AG04450 (cell line): ENCODE results near the gene S100B. TPM values are rescaled to one million over a fixed set of nuclear protein-coding genes. Genes with fewer than 3 reads are reported as not detected.

ENCODE experiments used
- CTCF ChIA-PET: fragments of 300-600, 350-600 bp; formaldehyde crosslinking; extraction: SDS; loops from one replicate; lab custom pipeline; 2022; ENCODE audit warnings: antibody characterized with exemption, inconsistent platforms; lab: Charles Lee
- POLR2A ChIA-PET: fragments of 350-600 bp; formaldehyde crosslinking; extraction: SDS; loops from one replicate; lab custom pipeline; 2021; ENCODE audit warnings: antibody characterized with exemption, inconsistent platforms; lab: Yijun Ruan, JAX
- DNase-seq: peaks from one replicate; pipeline ENCODE4 v3.0.0-alpha.2; 2011; ENCODE audit warnings: low read depth, low spot score
- H3K27ac ChIP-seq: one replicate; pipeline ENCODE4 v1.5.1; 2012; ENCODE audit warnings: low read depth, low read length, control low read depth
- H3K27me3 ChIP-seq: one replicate; pipeline ENCODE4 v1.6.0; 2012; ENCODE audit warnings: low read length; ENCODE audit not compliant: control insufficient read depth, insufficient read depth
- H3K4me3 ChIP-seq: 2 replicates; pipeline ENCODE4 v1.5.1; 2011; ENCODE audit warnings: mild to moderate bottlenecking, low read depth, low read length, control low read depth
- H3K9me3 ChIP-seq: 2 replicates; pipeline ENCODE4 v1.5.1; 2012; ENCODE audit warnings: low read length; ENCODE audit not compliant: control insufficient read depth, insufficient read depth
- CTCF ChIP-seq: IDR thresholded peaks from 2 replicates; pipeline ENCODE4 v1.5.1; 2011; ENCODE audit warnings: low read depth, low read length, control low read depth, inconsistent platforms
- polyA minus RNA-seq: library from RNA; depleted of rRNA, polyadenylated mRNA; stranded (reverse); fragments of >200 nt; gene quantifications from 2 replicates; pipeline ENCODE4 v1.2.3, GENCODE V29; 2011; rRNA and poly(A)+ RNA removed
- polyA plus RNA-seq: library from polyadenylated mRNA; depleted of rRNA; stranded (reverse); fragments of >200 nt; gene quantifications from 2 replicates; pipeline ENCODE4 v1.2.3, GENCODE V29; 2011; rRNA removed

Gene S100B
- polyA plus RNA-seq (not detected in 2 replicates), polyA minus RNA-seq (not detected in 2 replicates)

GRCh38 chr21:46604975-46605766, at the start of gene S100B:
Gene S100B (minus strand): TSS chr21:46605082. CDS start chr21:46602415, 2,667 bp downstream.
- CTCF ChIA-PET, result no interaction called here
- DNase-seq, result no peak
- no peak for TF ChIP-seq CTCF
- H3K9me3 ChIP-seq, result peaks cover 3% of the 10 kb centered on the region
- H3K4me3 ChIP-seq, result no peak within 1 kb of the TSS
- POLR2A ChIA-PET, result no interaction called here
- no peak within 1 kb of the TSS for H3K27ac ChIP-seq
- H3K27me3 ChIP-seq, result peaks cover 12% of the 10 kb centered on the region

- ChIA-PET CTCF (no interaction called here), POLR2A (no interaction called here)
- no peak overlapping the region for H3K4me3 ChIP-seq
- H3K9me3 ChIP-seq, result peaks cover 17% of the 10 kb centered on the region
- DNase-seq, result no peak
- H3K27ac ChIP-seq, result no peak overlapping the region
- TF ChIP-seq CTCF, result no peak
- H3K27me3 ChIP-seq, result no peaks in the 10 kb centered on the region
Observed at GRCh38 chr21:46651121-46651520, 46.2 kb upstream of the S100B start.

- DNase-seq, result no peak
- Histone ChIP-seq H3K27ac (no peak overlapping the region), H3K4me3 (no peak overlapping the region), H3K9me3 (peaks cover 14% of the 10 kb centered on the region), H3K27me3 (no peaks in the 10 kb centered on the region)
- CTCF ChIA-PET, result no interaction called here
- POLR2A ChIA-PET, result no interaction called here
- TF ChIP-seq CTCF, result no peak
Observed at GRCh38 chr21:46650476-46651098, 45.7 kb upstream of the S100B start.

- no peak for DNase-seq
- Histone ChIP-seq H3K9me3 (peaks cover 14% of the 10 kb centered on the region), H3K4me3 (no peak overlapping the region), H3K27ac (no peak overlapping the region), H3K27me3 (no peaks in the 10 kb centered on the region)
- TF ChIP-seq CTCF, result no peak
- ChIA-PET CTCF (no interaction called here), POLR2A (no interaction called here)
Observed at GRCh38 chr21:46649356-46649755, 44.5 kb upstream of the S100B start.

- POLR2A ChIA-PET, result no interaction called here
- TF ChIP-seq CTCF, result no peak
Observed at GRCh38 chr21:46648539-46648938, 43.7 kb upstream of the S100B start.

More at GRCh38 chr21:46648539-46648938, 43.7 kb upstream of the S100B start:
- H3K27ac ChIP-seq, result no peak overlapping the region
- H3K4me3 ChIP-seq, result no peak overlapping the region
- peaks cover 10% of the 10 kb centered on the region for H3K9me3 ChIP-seq
- DNase-seq, result no peak
- CTCF ChIA-PET, result interaction anchor here (1.0 kb wide), 1 partner anchor 9 kb away, joined by 5 read pairs; no protein-coding TSS in a partner anchor
- no peaks in the 10 kb centered on the region for H3K27me3 ChIP-seq
